OCI-M2 (cell line): ENCODE results near the gene KLF15.

Experiments used
- DNase-seq: peaks from one replicate; lab custom pipeline; 2025; ENCODE audit not compliant: unreplicated experiment; lab: John Stamatoyannopoulos, UW

Gene KLF15

DNA sequence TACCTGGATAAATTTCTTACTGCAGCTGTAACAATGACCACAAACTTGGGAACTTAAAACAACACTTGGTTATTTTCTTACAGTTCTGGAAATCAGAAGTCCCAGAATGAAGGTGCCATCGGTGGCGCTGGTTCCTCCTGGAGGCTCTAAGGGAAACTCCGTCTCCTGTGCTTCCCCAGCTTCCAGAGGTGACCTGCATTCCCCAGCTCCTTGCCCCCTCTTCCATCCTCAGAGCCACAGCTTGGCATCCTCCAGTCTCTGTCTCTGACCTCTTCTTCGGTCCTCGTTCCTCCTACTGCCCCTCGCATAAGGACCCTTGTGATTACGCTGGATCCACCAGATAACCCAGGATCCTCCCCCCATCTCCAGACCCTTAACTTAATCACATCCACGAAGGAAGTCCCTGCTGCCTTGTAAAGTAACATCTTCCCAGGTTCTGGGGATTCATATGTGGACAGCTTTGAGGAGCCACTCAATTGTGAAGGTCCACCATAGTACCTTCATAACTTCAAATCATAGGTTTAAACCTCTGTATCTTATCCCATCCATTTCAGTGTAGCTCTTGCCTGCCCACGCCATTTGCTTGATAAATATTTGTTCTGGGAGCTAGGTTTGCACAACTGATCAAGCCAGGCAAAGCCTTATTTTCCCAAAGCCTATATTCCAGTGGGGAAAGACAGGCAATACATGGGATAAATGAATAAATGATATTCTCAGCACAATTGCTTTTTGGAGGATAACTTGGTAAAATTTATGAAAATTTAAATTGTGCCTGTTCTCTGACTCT, 34.8 kb downstream of the KLF15 start:
- no peak for DNase-seq

GRCh38 chr3:126321490-126321889, 35.7 kb downstream of the KLF15 start:
- DNase-seq, result no peak

DNA sequence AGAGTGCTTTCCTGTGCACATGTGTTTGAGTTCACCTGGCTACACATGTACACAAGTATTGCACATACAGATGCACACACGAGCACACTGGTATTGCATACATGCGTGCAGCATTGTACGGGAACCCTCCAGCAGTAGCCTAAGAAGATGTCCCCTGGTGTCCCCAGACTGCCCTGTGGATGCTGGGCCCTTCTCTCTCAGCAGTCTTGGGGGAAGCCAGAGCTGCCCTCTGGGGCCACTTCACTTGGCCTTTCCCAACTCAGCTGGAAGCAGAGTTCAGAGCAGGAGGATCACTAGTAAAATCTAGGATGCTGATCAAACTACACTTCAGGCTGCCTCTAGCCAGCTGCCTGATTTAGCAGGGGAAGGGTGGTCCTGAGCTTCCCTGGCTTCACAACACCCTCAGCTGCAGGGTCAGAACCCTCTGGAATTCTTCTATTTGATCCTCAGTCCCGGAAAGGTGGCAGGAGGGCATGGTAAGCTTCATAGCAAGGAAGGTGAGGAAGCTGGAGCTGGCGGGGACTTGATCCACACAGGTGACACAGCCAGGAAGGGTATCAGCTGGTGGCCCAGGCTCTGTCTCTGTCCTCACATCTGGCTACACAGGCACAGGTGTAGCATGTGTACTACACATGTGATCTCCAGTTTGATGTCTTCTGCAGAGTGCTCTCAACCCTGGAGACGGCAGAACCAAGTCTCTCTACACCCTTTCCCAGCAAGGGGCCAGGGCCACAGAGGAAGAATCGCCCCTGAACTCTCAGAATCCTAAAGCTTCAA, 36.5 kb downstream of the KLF15 start:
- no peak for DNase-seq

DNA sequence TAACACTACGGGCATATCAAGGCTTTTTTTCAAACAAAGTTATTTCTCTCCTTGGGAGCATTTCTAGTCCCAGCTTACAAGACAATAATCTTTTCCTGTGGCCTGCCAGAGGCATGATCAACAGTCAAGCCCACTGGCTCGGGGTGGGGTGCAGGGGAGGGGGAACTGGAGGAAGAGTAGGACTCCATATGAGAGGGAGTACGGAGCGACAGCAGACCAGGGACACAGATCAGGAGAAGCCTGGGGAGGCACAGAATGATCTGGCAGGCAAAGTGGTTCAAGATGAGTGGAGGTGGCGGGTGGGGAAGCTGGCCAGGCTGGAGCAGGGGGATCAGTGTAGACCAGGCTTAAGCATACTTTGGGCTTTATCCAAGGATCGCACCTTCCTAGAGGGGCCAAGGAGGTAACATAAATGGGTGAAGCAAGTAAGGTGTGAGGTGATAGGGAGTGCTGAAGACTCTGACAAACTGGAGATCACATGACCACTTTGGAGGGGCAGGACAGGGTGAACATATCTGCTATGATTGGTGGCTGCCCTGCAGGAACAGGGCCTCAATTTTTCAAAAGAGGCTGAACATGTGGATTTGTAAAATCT, 37.4 kb downstream of the KLF15 start:
- no peak for DNase-seq

DNA sequence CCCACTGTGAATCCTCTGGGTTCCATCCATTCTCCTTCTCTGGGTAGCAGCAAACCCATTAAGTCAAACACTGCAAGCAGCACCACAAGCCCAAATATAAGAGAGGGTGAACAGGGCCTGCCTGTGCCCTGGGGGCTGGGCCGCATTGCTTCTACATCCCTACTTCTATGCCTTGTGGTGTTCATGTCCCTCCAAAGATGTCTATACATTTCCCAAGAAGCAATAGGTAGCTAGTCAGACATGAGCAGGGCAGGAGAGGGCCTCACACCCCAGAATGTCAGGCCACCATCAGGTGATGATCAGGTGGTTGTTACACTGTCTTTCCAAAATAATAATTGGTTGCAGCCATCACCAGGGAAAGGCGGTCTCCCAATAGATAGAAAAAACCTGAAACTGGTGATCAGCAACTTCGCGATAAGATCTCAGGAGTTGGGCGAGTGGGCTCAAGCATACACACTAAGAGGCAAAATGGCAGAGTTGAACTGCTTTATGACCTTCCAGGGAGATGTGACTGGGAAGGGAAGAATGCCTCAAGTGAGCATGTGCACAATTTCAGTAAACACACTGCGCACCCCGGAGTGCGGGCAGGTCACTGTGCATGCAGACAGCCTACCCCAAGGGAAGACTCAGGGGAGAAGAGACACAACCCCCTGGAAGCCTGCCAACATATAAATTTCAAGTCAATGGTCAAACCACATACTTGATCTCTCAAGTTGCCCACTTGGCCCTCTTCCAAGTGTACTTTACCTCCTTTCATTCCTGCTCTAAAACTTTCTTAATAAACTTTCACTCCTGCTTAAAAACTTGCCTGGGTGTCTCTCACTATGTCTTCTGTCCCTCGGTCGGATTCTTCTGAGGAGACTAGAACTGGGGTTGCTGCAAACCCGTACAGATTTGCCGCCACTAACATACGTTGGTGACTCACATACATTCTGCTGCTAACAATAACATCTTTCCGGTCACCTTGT, 39.9 kb downstream of the KLF15 start:
- DNase-seq, result no peak

- DNase-seq, result no peak
Measured at GRCh38 chr3:126316501-126316939, 40.7 kb downstream of the KLF15 start.

GRCh38 chr3:126316031-126316461, 41.2 kb downstream of the KLF15 start:
- DNase-seq, result no peak

GRCh38 chr3:126314790-126315658, 42.2 kb downstream of the KLF15 start:
- no peak for DNase-seq

GRCh38 chr3:126314305-126314789, 42.9 kb downstream of the KLF15 start:
- no peak for DNase-seq

DNA sequence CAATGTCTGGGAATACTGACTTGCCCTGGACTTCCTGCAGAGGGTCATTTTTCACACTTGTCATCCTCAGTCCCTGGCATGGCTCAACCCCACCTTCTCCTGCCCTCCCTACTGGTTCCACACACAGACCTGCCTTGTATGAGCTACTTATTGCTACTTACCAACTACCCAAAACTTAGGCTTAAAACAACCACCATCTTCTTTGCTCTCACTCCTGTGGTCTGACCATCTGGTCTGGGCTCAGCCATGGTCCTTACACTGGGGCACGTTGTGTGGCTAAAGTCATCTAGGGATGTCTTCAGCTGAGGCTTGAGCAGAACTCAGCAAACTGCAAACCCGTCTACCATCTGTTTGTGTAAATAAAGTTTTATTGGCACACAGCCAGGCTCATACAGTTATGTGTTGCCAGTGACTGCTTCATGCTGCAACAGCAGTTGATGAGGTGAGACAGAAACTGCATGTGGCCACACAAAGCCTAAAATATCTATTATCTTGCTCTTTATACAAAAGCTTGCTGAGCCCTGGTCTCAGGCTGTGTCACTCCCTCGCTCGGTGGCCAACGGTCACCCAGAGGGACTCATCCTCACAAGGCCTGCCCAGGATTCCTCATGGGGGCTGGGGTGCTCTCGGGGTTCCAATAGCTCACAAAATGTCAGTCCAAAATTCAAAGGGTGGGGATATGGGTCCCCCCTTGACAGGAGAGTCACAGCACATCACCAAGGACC, 43.5 kb downstream of the KLF15 start:
- DNase-seq, result no peak

DNA sequence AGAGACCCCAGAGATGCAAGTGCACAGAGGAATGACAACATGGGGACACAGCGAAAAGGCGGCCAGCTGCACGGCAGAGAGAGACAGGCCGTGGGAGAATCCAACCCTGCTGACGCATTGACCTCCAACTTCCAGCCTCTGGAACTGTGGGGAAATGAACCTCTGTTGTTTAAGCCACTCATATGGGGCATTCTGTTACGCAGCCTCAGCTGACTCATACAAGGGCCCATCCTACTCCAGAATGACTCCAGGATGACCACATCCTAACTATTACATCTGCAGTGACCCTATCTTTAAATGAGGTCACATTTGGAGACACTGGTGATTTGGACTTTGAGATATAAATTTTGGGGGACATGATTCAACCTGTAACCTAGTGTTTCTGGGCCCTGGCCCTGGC, 44.0 kb downstream of the KLF15 start:
- DNase-seq, result no peak

- DNase-seq, result no peak
Measured at GRCh38 chr3:126312341-126312740, 44.9 kb downstream of the KLF15 start.

GRCh38 chr3:126311338-126311978, 45.8 kb downstream of the KLF15 start:
- no peak for DNase-seq

DNA sequence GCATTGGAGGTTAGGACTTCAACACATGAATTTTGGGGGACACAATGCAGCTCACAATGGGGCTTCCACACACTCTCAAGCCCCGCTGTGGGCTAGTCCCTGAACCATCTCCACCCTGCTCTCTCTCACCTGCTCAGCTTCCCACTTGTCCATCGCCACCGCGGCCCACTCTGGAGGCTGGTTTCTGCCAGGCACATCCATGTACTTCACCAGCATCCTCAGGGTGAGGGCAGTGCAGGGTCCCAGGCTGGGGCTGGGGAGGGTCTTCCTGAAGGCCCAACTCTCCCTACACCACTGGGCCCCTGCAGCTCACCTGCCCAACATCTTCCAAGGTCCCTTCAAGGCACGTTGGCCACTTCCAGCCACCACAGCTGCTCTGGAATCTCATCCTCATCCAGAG, 46.4 kb downstream of the KLF15 start:
- no peak for DNase-seq

- DNase-seq, result no peak
Measured at GRCh38 chr3:126309861-126310655, 47.1 kb downstream of the KLF15 start.

- no peak for DNase-seq
Measured at GRCh38 chr3:126309165-126309564, 48.0 kb downstream of the KLF15 start.

DNA sequence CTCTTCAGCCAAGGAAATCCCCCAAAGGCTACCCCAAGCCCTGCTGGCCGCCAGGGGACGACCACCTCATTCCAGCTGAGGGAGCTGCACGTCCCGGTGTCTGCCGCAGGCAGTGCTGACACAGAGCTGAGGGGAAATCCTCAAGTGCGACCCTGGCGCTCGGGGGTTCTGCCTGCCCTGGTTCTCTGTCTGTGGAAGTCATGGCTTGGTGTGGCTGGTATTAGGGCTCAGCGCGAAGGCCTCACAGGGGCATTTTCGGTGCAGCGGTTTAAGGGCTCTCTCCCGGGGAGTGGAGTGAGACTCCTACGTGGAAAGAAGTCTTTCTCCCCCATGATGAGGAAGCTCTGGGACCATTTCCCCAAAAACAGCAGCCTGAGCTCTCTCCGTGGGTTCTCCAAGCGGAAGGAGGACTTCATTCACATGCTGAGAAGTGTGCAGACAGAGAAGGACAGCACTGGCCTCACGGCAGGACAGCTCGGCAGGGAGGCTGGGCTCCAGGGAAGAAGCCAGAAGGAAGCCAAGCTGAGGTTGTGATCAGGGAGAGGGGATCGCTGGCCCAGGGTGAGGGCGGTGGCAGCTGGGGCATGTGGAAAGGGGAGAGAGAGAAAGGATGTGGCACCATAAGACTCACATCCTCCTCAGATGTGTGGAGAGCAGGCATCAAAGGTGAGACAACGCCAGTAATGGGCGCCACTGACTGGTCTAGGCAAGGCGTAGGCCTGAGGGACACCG, 48.6 kb downstream of the KLF15 start:
- DNase-seq, result no peak
